GM19025 (cell line): Measurements from ENCODE around the gene RHNO1.

Source experiments
- ATAC-seq: cut with Tn5 transposase; IDR thresholded peaks from one replicate; pipeline ENCODE4 v1.9.1; 2021; ENCODE audit warnings: mild to moderate bottlenecking, low read depth, moderate library complexity; ENCODE audit not compliant: unreplicated experiment

RHNO1 gene

DNA sequence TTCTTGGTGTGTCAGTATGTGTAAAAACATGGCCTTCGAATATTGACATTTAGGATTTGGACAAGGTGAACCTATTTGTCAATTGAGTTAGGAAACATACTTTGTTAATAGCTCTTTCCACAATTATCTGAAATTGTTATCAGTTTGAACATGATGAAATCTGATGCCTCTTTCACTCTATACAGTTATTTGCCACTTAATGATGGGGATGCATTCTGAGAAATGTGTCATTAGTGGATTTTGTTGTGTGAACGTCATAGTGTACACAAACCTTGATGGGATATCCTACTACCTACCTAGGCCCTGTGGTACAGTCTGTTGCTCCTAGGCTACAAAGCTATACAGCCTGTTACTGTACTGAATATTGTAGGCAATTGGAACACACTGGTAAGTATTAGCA is 18.5 kb downstream of the RHNO1 start:
- ATAC-seq = no peak

DNA sequence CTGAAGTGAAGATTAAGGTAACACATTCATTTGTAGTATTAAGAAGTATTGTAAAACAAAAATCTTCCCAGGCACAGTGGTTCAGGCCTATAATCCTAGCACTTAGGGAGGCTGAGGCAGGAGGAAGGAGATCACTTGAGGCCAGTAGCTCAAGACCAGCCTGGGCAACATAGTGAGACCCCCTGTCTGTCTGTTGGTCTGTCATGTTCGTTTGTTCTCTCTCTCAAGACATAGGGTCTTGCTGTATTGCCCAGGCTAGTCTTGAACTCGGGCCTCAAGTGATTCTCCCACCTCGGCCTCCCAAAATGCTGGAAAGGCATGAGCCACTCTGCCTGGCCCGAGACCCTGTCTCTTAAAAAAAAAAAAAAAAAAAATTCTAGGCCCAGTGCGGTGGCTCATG is 20.4 kb downstream of the RHNO1 start:
- ATAC-seq = no peak

DNA sequence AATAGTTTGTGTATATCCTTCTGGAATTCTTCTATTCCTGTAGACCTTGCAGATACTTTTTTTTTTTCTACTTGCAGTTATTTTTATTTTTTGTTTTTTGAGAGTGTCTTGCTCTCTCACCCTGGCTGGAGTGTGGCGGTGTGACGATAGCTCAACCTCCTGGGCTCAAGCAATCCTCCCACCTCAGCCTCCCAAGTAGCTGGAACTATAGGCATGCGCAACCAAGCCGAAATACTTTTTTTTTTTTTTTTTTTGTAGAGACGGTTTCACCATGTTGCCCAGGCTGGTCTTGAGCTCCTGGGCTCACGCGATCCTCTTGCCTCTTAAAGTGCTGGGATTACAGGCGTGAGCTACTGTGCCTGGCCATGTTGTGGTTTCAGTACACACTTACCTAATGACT is 23.6 kb downstream of the RHNO1 start:
- no peak for ATAC-seq

DNA sequence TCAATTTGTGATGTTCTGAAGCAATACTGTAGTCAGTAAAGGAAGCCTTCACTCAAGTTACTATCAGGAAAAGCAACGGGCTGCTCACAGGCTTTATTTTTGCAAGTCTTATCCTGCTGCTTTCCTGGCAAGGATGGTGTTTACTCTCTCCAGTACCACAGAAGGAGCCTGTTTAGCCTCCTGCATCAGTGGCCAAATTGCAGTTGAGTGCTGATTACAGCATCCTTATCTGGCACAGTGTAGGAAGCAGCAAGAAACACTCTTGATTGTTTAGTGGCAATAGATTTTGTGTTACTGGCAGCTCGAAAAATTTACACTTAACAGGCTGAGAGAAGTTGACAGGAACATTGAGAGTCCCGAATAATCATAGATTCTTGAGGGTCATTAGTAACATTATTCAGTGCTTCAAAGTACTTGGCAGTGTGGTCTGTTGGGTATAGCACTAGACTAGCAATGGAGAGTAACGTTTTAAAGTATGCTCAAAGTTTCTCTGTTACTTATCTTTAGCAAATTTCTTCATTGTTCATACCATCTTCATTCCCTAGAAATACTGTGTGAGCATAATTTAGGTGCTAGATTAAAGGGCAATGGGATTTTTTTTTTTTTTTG is 25.4 kb downstream of the RHNO1 start:
- no peak for ATAC-seq

DNA sequence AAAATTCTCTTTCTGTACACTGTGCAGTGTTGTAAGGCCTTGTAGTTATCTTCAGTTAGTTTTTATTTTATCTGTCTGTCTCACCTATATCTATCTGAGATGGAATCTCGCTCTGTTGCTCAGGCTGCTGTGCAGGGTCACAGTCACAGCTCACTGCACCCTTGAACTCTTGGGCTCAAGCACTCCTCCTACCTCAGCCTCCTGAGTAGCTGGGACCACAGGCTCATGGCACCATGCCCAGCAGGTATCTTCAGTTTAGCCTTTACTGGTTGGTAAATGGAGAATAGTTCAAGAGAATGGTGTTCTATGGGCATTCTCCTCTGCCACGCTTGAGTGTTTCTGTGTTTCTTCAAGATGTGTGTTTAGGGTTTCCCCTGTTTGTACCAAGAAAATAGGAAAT is 27.2 kb downstream of the RHNO1 start:
- no peak for ATAC-seq

DNA sequence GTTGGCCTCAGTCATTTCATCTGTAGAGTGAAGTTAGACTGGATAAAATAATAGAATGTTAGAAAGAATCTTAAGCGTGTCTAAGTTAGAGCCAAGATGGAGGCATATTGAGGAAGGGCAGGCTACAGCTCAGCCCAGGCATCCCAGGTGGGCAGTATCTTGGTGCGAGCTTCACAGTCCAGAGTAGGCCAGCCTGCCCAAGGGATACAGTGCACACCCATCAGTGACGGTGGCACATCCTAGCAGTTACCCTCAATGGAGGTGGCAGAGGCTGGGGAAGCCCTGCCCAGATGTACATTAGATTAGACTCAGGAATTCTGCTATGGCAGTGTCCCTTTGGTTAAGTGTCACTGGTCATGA is 35.2 kb downstream of the RHNO1 start:
- ATAC-seq = no peak

DNA sequence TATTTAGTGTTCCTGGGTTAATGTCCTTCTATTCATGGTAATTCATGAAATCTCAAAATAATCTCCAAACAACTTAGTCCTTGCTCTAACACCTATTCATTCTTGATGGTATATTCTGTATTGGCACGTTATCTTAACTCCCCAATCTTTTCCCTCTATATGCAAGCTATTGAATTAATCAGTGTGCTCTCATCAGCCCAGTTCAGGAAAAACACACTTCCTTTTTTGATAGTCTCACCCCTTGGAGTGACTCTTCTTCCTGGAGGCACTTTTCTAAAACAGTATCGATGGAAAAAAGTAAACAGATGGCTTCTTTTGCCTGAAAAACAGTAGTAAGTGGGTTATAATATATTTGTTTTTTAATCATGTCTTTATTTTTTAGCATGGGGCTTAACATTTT is 42.2 kb downstream of the RHNO1 start:
- no peak for ATAC-seq

DNA sequence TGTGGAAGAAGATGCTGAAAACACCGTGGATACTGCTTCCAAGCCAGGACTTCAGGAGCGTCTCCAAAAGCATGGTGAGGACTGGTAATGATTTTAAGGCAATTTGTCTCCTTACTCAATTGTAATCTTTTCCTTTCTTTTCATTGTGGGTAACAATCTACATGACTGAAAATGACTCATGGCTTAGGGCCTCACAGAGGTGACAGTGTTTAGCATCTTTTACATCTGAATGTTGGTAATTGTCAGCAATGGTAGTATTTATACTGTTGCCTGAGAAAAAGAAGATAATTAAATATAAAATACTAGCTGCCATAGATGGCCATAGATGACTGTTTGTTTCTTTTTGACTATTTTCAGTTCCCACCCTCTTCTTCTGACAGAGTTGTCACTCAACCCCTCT is 45.3 kb downstream of the RHNO1 start:
- ATAC-seq = no peak

DNA sequence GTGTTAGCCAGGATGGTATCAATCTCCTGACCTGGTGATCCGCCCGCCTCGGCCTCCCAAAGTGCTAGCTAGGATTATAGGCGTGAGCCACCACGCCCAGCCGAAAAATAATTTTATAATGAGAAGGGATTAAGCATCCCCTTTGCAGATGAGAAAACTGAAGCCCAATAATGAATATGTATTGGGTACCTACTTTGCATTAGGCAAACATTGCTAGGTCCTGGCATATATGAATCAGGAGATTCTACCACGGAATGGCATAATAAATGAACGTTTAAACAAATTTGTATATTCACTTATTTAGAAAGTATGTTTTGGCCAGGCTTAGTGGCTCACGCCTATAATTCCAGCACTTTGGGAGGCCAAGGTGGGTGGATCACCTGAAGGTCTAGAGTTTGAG is 46.0 kb downstream of the RHNO1 start:
- no peak for ATAC-seq

DNA sequence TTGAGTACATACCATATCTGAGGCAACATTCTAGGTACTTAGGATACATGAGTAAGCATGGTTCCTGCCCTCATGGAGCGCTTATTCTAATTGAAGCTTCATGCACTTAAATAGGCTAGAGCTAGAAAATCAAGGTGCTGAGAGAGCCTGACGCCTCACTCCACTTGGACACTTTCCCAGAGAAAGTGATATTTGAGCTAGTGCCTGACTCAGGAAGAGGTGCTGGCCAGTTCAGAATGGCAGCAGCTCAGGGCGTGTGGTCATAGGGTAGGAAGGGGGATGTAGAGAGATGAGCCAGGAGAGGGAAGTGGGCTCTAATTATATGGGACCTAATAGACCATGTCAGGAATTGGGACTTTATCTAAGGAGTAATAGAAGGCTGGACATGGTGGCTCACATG is 47.0 kb downstream of the RHNO1 start:
- ATAC-seq = no peak

DNA sequence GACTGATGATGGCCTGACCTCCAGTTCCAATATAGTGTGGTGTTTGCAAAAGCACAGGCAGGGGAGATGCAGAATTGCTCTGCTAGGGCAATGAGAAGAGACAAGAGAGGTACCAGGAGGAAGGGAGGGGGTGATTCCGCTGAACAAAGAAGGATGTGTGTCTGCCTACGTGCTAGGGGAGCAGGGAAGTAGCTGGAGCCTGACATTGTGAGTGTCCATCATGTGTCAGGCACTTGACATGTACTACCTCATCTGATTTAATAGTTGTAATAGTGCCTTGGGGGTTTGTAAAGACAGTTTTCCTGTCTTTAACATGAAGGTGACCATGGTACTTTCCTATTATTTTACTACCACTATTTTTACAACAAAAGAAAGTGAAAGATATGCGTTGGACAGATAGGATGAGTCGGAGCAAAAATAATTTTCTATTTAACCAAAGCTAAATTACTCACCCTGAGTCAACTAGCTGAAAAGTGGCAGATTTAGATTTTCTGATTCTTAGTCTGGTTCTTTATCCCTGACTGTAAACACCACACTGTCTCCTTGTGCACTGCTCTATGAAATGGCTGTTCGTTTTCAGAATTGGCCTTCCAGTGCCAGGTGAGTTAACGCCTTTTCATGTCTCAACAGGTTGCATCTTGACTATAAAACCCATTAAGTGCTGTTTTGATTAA is 48.4 kb downstream of the RHNO1 start:
- no peak for ATAC-seq

DNA sequence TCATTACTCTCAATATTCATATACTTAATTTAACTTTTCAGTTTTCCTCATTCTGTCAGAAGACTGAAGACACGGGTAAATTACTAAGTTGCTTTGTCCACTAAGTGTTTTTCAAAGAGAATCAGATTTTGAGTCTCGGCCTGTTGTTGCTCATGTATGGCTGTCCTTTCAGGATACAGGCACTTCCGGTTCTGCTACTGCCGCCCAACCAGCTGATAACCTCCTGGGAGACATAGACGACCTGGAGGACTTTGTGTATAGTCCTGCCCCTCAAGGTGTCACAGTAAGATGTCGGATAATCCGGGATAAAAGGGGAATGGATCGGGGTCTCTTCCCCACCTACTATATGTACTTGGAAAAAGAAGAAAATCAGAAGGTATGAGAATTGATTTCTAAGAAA is 53.8 kb downstream of the RHNO1 start:
- ATAC-seq = no peak

DNA sequence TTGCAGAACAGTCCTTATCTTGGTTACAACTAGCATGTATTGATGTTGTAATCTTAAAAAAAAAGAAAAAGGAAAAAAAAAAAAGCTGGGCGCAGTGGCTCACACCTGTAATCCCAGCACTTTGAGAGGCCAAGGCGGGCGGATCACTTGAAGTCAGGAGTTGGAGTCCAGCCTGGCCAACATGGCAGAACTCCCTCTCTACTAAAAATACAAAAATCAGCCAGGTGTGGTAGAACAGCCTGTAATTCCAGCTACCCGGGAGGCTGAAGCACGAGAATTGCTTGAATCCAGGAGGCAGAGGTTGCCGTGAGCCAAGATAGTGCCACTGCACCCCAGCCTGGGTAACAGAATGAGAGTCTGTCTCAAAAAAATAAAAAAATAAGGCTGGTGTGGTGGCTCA is 56.6 kb downstream of the RHNO1 start:
- ATAC-seq = no peak

DNA sequence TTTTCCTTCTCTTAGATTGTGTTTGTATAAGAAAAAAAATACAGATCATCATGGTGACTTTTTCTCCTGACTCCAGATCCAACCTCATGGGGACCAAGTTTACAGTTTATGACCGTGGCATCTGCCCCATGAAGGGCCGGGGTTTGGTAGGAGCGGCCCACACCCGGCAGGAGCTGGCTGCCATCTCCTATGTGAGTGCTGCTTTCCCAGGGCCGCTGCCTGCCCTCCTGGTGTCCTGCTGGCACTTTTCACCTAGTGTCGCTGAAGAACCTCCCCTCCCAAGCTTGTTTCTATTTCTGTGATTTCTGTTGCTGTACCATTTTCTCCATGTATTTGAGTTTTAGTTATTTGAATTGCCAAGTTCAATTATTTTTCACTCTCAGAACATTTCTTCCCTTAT is 57.3 kb downstream of the RHNO1 start:
- ATAC-seq = no peak

DNA sequence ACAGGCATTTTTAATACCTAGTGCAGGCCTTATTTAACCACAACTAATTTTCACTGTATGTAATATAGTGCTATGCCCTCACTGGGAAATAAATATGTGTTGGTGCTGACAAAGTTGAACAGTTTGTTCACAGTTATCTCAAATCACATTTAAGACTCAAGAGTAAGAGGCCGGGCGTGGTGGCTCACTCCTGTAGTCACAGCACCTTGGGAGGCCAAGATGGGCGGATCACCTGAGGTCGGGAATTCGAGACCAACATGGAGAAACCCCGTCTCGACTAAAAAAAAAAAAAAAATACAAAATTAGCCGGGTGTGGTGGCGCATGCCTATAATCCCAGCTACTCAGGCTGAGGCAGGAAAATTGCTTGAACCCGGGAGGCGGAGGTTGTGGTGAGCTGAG is 59.3 kb downstream of the RHNO1 start:
- ATAC-seq = no peak

DNA sequence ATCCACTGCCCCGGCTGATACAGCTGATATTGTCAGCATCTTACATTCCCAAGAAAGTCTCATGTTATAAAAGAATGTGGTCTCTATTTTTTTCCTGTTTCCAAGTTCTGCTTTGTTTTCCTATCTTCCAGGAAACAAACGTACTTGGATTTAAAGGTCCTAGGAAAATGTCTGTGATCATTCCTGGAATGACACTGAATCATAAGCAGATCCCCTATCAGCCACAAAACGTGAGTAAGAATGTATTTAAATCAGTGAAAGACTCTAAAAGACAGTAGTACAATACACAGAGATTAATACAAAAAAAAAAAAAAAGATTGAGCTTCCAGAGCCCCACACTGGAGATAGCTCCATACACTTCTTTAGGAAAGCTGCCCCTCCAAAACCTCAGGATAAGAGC is 60.5 kb downstream of the RHNO1 start:
- ATAC-seq = no peak
